MCF 10A (cell line): ENCODE measurements around the gene KCNG2. TPM values are rescaled to one million over a fixed set of nuclear protein-coding genes. Genes with fewer than 3 reads are reported as not detected.

Experiments
- Bru-seq: library from RNA; stranded (reverse); fragments of 400-500 nt; gene quantifications from one replicate; lab custom pipeline; 2021; lab: Mats Ljungman, UMichigan
- BruChase-seq, 2 experiments: library from RNA; stranded (reverse); fragments of 400-500 nt; gene quantifications; one replicate each; lab custom pipeline; 2021; lab: Mats Ljungman, UMichigan
- BruUV-seq: library from RNA; stranded (reverse); fragments of 400-500 nt; replicated peaks from 2 replicates; lab custom pipeline; 2021; lab: Mats Ljungman, UMichigan
- CTCF ChIA-PET: fragments of 300-600 bp; sonication (Branson Sonifier 250); formaldehyde crosslinking; extraction: SDS; loops from one replicate; lab custom pipeline; 2021; ENCODE audit warnings: antibody characterized with exemption, inconsistent platforms; lab: Yijun Ruan, JAX
- POLR2A ChIA-PET: fragments of 300-600, 350-650 bp; sonication (Branson Sonifier 250); formaldehyde crosslinking; extraction: SDS; loops from one replicate; lab custom pipeline; 2020; ENCODE audit warnings: antibody characterized with exemption, inconsistent platforms; lab: Yijun Ruan, JAX
- DNase-seq: peaks from one replicate; pipeline ENCODE4 v3.0.0-alpha.2; 2018; ENCODE audit not compliant: unreplicated experiment
- H3K27ac Mint-ChIP-seq: one replicate; pipeline ENCODE4 v1.8.0; 2022; ENCODE audit warnings: mild to moderate bottlenecking, low read depth, mixed read lengths; ENCODE audit not compliant: unreplicated experiment
- H3K27me3 Mint-ChIP-seq: one replicate; pipeline ENCODE4 v1.8.0; 2022; ENCODE audit warnings: mixed read lengths; ENCODE audit not compliant: insufficient read depth, unreplicated experiment
- H3K36me3 Mint-ChIP-seq: one replicate; pipeline ENCODE4 v1.8.0; 2022; ENCODE audit warnings: mild to moderate bottlenecking, moderate library complexity, mixed read lengths; ENCODE audit not compliant: insufficient read depth, unreplicated experiment
- H3K4me1 Mint-ChIP-seq: one replicate; pipeline ENCODE4 v1.8.0; 2022; ENCODE audit warnings: mixed read lengths; ENCODE audit not compliant: insufficient read depth, unreplicated experiment
- H3K4me3 Mint-ChIP-seq: one replicate; pipeline ENCODE4 v1.8.0; 2022; ENCODE audit warnings: mild to moderate bottlenecking, moderate library complexity, mixed read lengths; ENCODE audit not compliant: unreplicated experiment
- H3K9me3 Mint-ChIP-seq: one replicate; pipeline ENCODE4 v1.8.0; 2022; ENCODE audit warnings: mixed read lengths; ENCODE audit not compliant: unreplicated experiment
- intact Hi-C: fragments of 100-400 bp; cut with micrococcal nuclease; formaldehyde crosslinking; loops from 2 replicates; pipeline ENCODE4 v1.14.1; 2022
- long read RNA-seq: library from polyadenylated mRNA; stranded (forward); transcript quantifications from one replicate; pipeline ENCODE4 v2.0.0, GENCODE V29; 2022
- total RNA-seq: library from RNA; stranded (reverse); gene quantifications from 2 replicates; pipeline ENCODE4 v1.2.3, GENCODE V29; 2022
- TF ChIP-seq, protein P1 (sequence below): fragments of 200-600 bp; IDR thresholded peaks from one replicate; pipeline ENCODE4 v1.8.0; 2022; ENCODE audit warnings: antibody characterized with exemption, mild to moderate bottlenecking; ENCODE audit not compliant: unreplicated experiment

Gene KCNG2
- total RNA-seq (not detected in 2 replicates), Bru-seq, nascent RNA (not detected), BruChase-seq, experiment 1, labeled RNA remaining after a 6-hour chase (not detected), BruChase-seq, experiment 2, labeled RNA remaining after a 2-hour chase (not detected)
- long read RNA-seq, result 0 reads

GRCh38 chr18:79797518-79798345, at the start of gene KCNG2:
Gene KCNG2 (plus strand): TSS chr18:79797938. CDS start chr18:79863668, 65,730 bp downstream.
- intact Hi-C loops, result no loop called here
- CTCF ChIA-PET, result no interaction called here

GRCh38 chr18:79748321-79749180, 49.2 kb upstream of the KCNG2 start:
- DNase-seq, result no peak
- Mint-ChIP-seq H3K27ac (no peak overlapping the region), H3K27me3 (no peaks in the 10 kb centered on the region), H3K4me1 (no peaks in the 10 kb centered on the region), H3K4me3 (no peak overlapping the region), H3K9me3 (no peaks in the 10 kb centered on the region), H3K36me3 (peaks cover 26% of the 10 kb centered on the region)
- TF ChIP-seq, protein P1, sequence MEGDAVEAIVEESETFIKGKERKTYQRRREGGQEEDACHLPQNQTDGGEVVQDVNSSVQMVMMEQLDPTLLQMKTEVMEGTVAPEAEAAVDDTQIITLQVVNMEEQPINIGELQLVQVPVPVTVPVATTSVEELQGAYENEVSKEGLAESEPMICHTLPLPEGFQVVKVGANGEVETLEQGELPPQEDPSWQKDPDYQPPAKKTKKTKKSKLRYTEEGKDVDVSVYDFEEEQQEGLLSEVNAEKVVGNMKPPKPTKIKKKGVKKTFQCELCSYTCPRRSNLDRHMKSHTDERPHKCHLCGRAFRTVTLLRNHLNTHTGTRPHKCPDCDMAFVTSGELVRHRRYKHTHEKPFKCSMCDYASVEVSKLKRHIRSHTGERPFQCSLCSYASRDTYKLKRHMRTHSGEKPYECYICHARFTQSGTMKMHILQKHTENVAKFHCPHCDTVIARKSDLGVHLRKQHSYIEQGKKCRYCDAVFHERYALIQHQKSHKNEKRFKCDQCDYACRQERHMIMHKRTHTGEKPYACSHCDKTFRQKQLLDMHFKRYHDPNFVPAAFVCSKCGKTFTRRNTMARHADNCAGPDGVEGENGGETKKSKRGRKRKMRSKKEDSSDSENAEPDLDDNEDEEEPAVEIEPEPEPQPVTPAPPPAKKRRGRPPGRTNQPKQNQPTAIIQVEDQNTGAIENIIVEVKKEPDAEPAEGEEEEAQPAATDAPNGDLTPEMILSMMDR, result no peak
- POLR2A ChIA-PET, result no interaction called here
- intact Hi-C loops, result no loop called here
- no TSS peak for BruUV-seq
- CTCF ChIA-PET, result no interaction called here

More at GRCh38 chr18:79797518-79798345, at the start of gene KCNG2:
- Mint-ChIP-seq H3K9me3 (peaks cover 22% of the 10 kb centered on the region), H3K4me3 (no peak within 1 kb of the TSS), H3K4me1 (no peaks in the 10 kb centered on the region), H3K36me3 (no peaks in the 10 kb centered on the region), H3K27me3 (peaks cover 12% of the 10 kb centered on the region), H3K27ac (no peak within 1 kb of the TSS)
- POLR2A ChIA-PET, result no interaction called here
- DNase-seq, result no peak
- TF ChIP-seq, protein P1, result no peak
- BruUV-seq, result no TSS peak

DNA sequence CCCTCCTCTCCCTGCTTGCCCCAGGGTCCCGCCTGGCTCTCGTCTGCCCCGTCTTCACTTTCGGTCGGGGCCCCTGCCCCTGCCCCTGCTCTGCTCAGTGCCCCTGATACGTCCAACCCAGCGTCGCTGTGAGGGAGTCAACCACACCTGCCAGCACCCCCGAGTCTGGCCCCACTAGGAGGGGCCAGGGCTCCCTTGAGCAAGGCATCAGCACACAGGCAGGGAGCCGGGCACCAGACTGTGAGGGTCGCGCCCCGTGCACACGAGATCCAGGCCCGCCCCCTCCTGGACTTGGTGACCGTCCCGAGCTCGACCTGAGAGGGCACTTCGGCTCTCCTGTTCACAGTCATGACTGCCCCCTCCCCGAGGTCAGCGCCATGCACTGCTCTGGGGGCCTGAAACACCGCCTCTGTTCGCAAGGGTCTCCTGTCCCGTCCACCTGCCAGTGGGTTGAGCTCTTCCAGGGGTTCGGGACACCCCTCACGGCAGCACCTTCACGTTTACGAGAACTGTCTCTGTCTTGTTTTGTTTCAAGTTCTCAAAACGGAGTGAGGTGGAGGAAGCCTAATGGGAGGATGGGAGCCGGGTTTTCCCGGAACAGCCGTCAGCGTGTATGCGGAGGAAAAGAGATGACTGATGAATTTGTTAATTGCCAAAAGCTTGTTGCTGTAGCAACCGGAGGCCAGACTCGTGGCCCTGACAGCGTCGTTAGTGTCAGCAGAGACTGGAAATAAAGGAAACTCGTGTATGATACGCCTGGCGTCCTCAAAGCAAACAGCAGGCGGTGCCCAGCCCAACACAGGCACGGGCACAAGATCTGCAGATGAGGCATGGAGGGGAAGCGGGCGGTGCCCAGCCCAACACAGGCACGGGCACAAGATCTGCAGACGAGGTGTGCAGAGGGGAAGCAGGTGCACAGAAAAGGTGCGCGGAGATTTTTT, 48.2 kb upstream of the KCNG2 start:
- Mint-ChIP-seq H3K9me3 (no peaks in the 10 kb centered on the region), H3K4me1 (no peaks in the 10 kb centered on the region), H3K27me3 (no peaks in the 10 kb centered on the region), H3K27ac (no peak overlapping the region), H3K36me3 (peaks cover 33% of the 10 kb centered on the region), H3K4me3 (no peak overlapping the region)
- POLR2A ChIA-PET, result no interaction called here
- intact Hi-C loops, result no loop called here
- no TSS peak for BruUV-seq
- TF ChIP-seq, protein P1, result no peak
- CTCF ChIA-PET, result no interaction called here
- DNase-seq, result no peak
